Endothelial cell of umbilical vein (primary cell): ENCODE measurements around the gene TCF15. TPM values are rescaled to one million over a fixed set of nuclear protein-coding genes. Genes with fewer than 3 reads are reported as not detected.

Source experiments
- Bru-seq: library from RNA; stranded (reverse); fragments of 400-500 nt; gene quantifications from one replicate; lab custom pipeline; 2021; lab: Mats Ljungman, UMichigan
- BruChase-seq, 2 experiments: library from RNA; stranded (reverse); fragments of 400-500 nt; gene quantifications; one replicate each; lab custom pipeline; 2021; lab: Mats Ljungman, UMichigan
- BruUV-seq: library from RNA; stranded (reverse); fragments of 400-500 nt; replicated peaks from 2 replicates; lab custom pipeline; 2021; lab: Mats Ljungman, UMichigan
- CTCF ChIA-PET: fragments of 300-600, 350-600 bp; sonication (Branson Sonifier 250); formaldehyde crosslinking; loops from one replicate; lab custom pipeline; 2021; ENCODE audit warnings: antibody characterized with exemption, inconsistent platforms; lab: Charles Lee
- POLR2A ChIA-PET: fragments of 300-600, 350-600 bp; sonication (Branson Sonifier 250); formaldehyde crosslinking; loops from one replicate; lab custom pipeline; 2021; ENCODE audit warnings: antibody characterized with exemption, inconsistent platforms; lab: Charles Lee
- DNase-seq: peaks from one replicate; pipeline ENCODE4 v3.0.0-alpha.2; 2011; ENCODE audit warnings: low read depth, low spot score
- FAIRE-seq: peaks from 2 replicates; lab custom pipeline; 2011; peaks lifted over from hg19 to GRCh38; lab: Jason Lieb, UNC
- H2AFZ ChIP-seq: 2 replicates; pipeline ENCODE4 v1.6.0; 2012; ENCODE audit warnings: low read depth, low read length, control low read depth, inconsistent platforms
- H3K27ac ChIP-seq: 2 replicates; pipeline ENCODE4 v1.5.1; 2011; ENCODE audit warnings: low read depth, mild to moderate bottlenecking, control low read depth, low read length, moderate library complexity; ENCODE audit not compliant: insufficient read depth
- H3K27me3 ChIP-seq, 2 experiments: 2 replicates each; pipeline versions ENCODE4 v1.6.0 to v1.6.1; 2011; ENCODE audit warnings: low read length in 2 of 2, mixed read lengths in 1 of 2; ENCODE audit not compliant: control insufficient read depth in 2 of 2, insufficient read depth in 2 of 2
- H3K36me3 ChIP-seq, 2 experiments: 2 replicates in 1 of 2; 3 replicates in 1 of 2; pipeline ENCODE4 v1.5.1; 2011; ENCODE audit warnings: low read length in 2 of 2, mild to moderate bottlenecking in 1 of 2, moderate library complexity in 1 of 2; ENCODE audit not compliant: control insufficient read depth in 2 of 2, insufficient read depth in 2 of 2; ENCODE audit errors: extremely low read depth in 1 of 2
- H3K4me1 ChIP-seq: 3 replicates; pipeline ENCODE4 v1.5.1; 2011; ENCODE audit warnings: mild to moderate bottlenecking, low read length; ENCODE audit not compliant: control insufficient read depth, insufficient read depth; ENCODE audit errors: extremely low read depth
- H3K4me2 ChIP-seq: 2 replicates; pipeline ENCODE4 v1.6.1; 2011; ENCODE audit warnings: low read length, control low read depth, mixed read lengths; ENCODE audit not compliant: insufficient read depth
- H3K4me3 ChIP-seq, 3 experiments: fragments of 200-600 bp in 1 of 3; sonication (generic), shearing (Covaris generic) in 1 of 3; replicated peaks in 1 of 3; 2 replicates each; pipeline ENCODE4 v1.5.1; 2011 to 2016; ENCODE audit warnings: control low read depth in 3 of 3, low read length in 3 of 3, mild to moderate bottlenecking in 2 of 3, inconsistent platforms in 1 of 3, low read depth in 1 of 3, moderate library complexity in 1 of 3; ENCODE audit not compliant: insufficient read depth in 1 of 3
- H3K79me2 ChIP-seq: 2 replicates; pipeline ENCODE4 v1.6.0; 2012; ENCODE audit warnings: low read length, inconsistent platforms; ENCODE audit not compliant: control insufficient read depth, insufficient read depth
- H3K9ac ChIP-seq: replicated peaks from 2 replicates; pipeline ENCODE3; 2011; ENCODE audit warnings: low read length, control low read depth; ENCODE audit not compliant: insufficient read depth; ENCODE audit errors: extremely low read depth
- H3K9me1 ChIP-seq: replicated peaks from 3 replicates; pipeline ENCODE4 v1.6.0; 2011; ENCODE audit warnings: mild to moderate bottlenecking, low read length; ENCODE audit not compliant: control insufficient read depth, insufficient read depth; ENCODE audit errors: extremely low read depth
- H3K9me3 ChIP-seq: replicated peaks from 2 replicates; pipeline ENCODE4 v1.5.1; 2012; ENCODE audit warnings: low read length, inconsistent platforms; ENCODE audit not compliant: control insufficient read depth, insufficient read depth
- H4K20me1 ChIP-seq: replicated peaks from 2 replicates; pipeline ENCODE3; 2011; ENCODE audit warnings: mild to moderate bottlenecking, low read length; ENCODE audit not compliant: control insufficient read depth, insufficient read depth; ENCODE audit errors: extremely low read depth
- CTCF ChIP-seq, 2 donors: IDR thresholded peaks; 1 replicate in 1 of 2; 2 replicates in 1 of 2; pipeline ENCODE4 v1.5.1; 2011; ENCODE audit warnings: low read length in 2 of 2, mild to moderate bottlenecking in 2 of 2, moderate library complexity in 2 of 2, control low read depth in 1 of 2, inconsistent platforms in 1 of 2, low read depth in 1 of 2; ENCODE audit not compliant: insufficient read depth in 1 of 2; ENCODE audit errors: extremely low read depth in 1 of 2
- EZH2 ChIP-seq: IDR thresholded peaks from 2 replicates; pipeline ENCODE4 v1.6.1; 2012; ENCODE audit warnings: borderline replicate concordance, low read depth, mild to moderate bottlenecking, moderate library complexity, low read length, inconsistent platforms; ENCODE audit not compliant: severe bottlenecking
- FOS ChIP-seq: IDR thresholded peaks from 2 replicates; pipeline ENCODE4 v1.6.1; 2011; ENCODE audit warnings: mild to moderate bottlenecking, low read length, moderate library complexity, borderline replicate concordance; ENCODE audit not compliant: insufficient read depth
- GATA2 ChIP-seq: IDR thresholded peaks from 2 replicates; pipeline ENCODE4 v1.7.0; 2011; ENCODE audit warnings: low read depth, mild to moderate bottlenecking, moderate library complexity, mixed read lengths, low read length; ENCODE audit not compliant: insufficient read length, insufficient read depth
- JUN ChIP-seq: IDR thresholded peaks from 2 replicates; pipeline ENCODE4 v1.6.1; 2011; ENCODE audit warnings: borderline replicate concordance, low read depth; ENCODE audit not compliant: insufficient read length, insufficient read depth
- MYC ChIP-seq: IDR thresholded peaks from one replicate; pipeline ENCODE4 v1.6.1; 2011; ENCODE audit warnings: mild to moderate bottlenecking, low read depth, low read length
- POLR2A ChIP-seq: IDR thresholded peaks from 2 replicates; pipeline ENCODE4 v1.6.1; 2012; ENCODE audit warnings: low read depth, mild to moderate bottlenecking, control low read depth, low read length
- POLR2AphosphoS5 ChIP-seq: IDR thresholded peaks from 2 replicates; pipeline ENCODE4 v1.6.1; 2012; ENCODE audit warnings: low read depth, mild to moderate bottlenecking, control low read depth, low read length, moderate library complexity; ENCODE audit not compliant: insufficient read depth
- dilution Hi-C: fragments of 300-500 bp; cut with MboI; formaldehyde crosslinking; loops from one replicate; pipeline ENCODE4 v1.15.0; 2019; ENCODE audit warnings: low sequenced_read_pairs; ENCODE audit not compliant: extremely low pct_ligation_motif_present
- intact Hi-C: fragments of 100-400 bp; cut with micrococcal nuclease; formaldehyde crosslinking; loops from one replicate; pipeline ENCODE4 v1.10.0; 2022
- long read RNA-seq: library from polyadenylated mRNA; stranded (forward); transcript quantifications from one replicate; pipeline ENCODE4 v2.0.0, GENCODE V29; 2021
- polyA minus RNA-seq, 3 experiments: library from RNA; depleted of rRNA, polyadenylated mRNA; stranded (reverse); fragments of >200 nt; gene quantifications; 1 replicate in 1 of 3; 2 replicates in 2 of 3; pipeline ENCODE4 v1.2.3, GENCODE V29; 2011
- polyA plus RNA-seq, 4 experiments: library from polyadenylated mRNA; depleted of rRNA in 3 of 4; stranded (reverse) in 3 of 4; unstranded in 1 of 4; fragments of >200 nt; gene quantifications; 2 replicates each; pipeline versions ENCODE4 v1.2.1 to v1.2.3, GENCODE V29; 2011 to 2012; ENCODE audit warnings: missing spikeins in 1 of 4
- total RNA-seq: library from RNA; stranded (reverse); gene quantifications from 2 replicates; pipeline ENCODE4 v1.2.3, GENCODE V29; 2021
- TF ChIP-seq, protein P1 (sequence below): IDR thresholded peaks from 2 replicates; pipeline ENCODE4 v1.6.1; 2011; ENCODE audit not compliant: insufficient read depth, insufficient read length

Gene TCF15
- total RNA-seq (1.3 TPM in 1 of 2 replicates, not detected in the other), polyA plus RNA-seq (0.07 and 0.13 TPM in 2 replicates), polyA minus RNA-seq (not detected in 2 replicates), Bru-seq, nascent RNA (percentile 29 among the genes with signal in this experiment), BruChase-seq, experiment 1, labeled RNA remaining after a 6-hour chase (percentile 10 among the genes with signal in this experiment), BruChase-seq, experiment 2, labeled RNA remaining after a 2-hour chase (not detected)
- 0.09 and 0.11 TPM in 2 replicates for polyA plus RNA-seq (2011; cell fraction: cytosol; rRNA removed)
- 0.11 TPM in 1 of 2 replicates, not detected in the other for polyA plus RNA-seq (2011; cell fraction: nucleus; rRNA removed)
- polyA plus RNA-seq (2012) = 0.88 and 1.9 TPM in 2 replicates
- not detected for polyA minus RNA-seq (2011; cell fraction: cytosol; rRNA and poly(A)+ RNA removed)
- polyA minus RNA-seq (2011; cell fraction: nucleus; rRNA and poly(A)+ RNA removed) = not detected in 2 replicates
- long read RNA-seq, partial matches to known transcripts = 0 of 1 reads
- long read RNA-seq, other reads (novel, unspliced or antisense) = 0 of 1 reads

DNA sequence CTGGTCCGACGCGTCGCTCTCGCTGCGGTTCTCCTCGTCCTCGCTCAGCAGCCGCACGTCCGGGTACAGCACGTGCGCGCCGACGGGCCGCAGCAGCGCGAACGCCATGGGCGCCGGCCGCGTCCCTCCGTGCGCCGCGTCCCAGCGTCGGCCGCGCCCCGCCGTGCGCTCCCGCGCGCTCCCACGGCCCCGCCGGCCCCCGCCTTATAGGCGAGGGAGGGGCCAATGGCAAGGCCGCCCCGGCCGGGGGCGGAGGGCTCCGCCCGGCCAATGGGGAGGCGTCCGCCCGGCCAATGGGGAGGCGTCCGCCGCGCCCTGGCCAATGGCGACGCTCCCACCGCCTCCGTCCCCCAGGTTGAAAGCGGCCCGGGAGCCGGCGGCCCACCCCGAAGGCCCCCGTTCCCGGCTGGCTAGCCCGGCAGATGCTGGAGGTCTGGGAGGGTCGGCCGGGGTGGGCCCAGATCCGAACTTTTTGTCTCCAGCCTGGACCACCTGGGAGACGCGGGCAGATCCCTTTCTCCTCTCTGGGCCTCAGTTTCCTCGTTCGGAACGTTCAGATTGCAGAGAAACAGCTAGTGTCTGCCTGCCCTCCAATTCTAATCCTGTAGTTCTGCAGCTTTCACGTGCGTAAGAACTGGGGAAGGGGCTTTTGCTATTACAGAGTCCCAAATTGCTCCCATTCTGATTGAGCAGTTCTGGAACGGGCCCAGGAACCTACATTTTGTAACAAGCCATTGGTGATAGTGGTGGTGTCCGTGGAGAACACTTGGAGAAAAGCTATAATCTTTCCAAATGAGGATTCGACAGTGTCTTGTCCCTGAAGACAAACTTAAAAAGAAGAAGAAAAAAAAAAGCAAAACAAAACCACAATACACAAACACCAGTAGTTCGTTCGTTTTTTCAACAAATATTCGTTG is at the start of gene TCF15:
Gene TCF15 (minus strand): TSS at position 180 of the 917 bp plus-strand sequence. CDS start 72 bp downstream, at position 108.
- Histone ChIP-seq H3K4me1 (peaks cover 6% of the 10 kb centered on the region), H3K9me1 (no peaks in the 10 kb centered on the region), H2AFZ (peak within 1 kb of the TSS; percentile 63), H3K27me3 (peaks cover 37 to 50% of the 10 kb centered on the region in 2 experiments), H3K79me2 (no peaks in the 10 kb centered on the region), H3K36me3 (no peaks in the 10 kb centered on the region), H3K9me3 (no peaks in the 10 kb centered on the region), H3K4me2 (no peak within 1 kb of the TSS), H3K4me3 (no peak within 1 kb of the TSS), H4K20me1 (no peaks in the 10 kb centered on the region), H3K27ac (no peak within 1 kb of the TSS), H3K9ac (no peak within 1 kb of the TSS)
- no TSS peak for BruUV-seq
- peak; percentile 34 for DNase-seq
- FAIRE-seq = no peak
- TF ChIP-seq, protein P1, sequence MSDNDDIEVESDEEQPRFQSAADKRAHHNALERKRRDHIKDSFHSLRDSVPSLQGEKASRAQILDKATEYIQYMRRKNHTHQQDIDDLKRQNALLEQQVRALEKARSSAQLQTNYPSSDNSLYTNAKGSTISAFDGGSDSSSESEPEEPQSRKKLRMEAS = peak; percentile 17
- no peak for TF ChIP-seq CTCF (IDR thresholded peaks at IDR 0.05; ENCODE audit: extremely low read depth in 1 of 2, insufficient read depth in 1 of 2, low read depth in 1 of 2, low read length in 2 of 2)
- TF ChIP-seq FOS = no peak
- peak; percentile 77 for TF ChIP-seq EZH2
- no peak for TF ChIP-seq MYC
- TF ChIP-seq JUN = no peak
- no peak for TF ChIP-seq POLR2AphosphoS5
- TF ChIP-seq POLR2A = no peak
- no peak for TF ChIP-seq GATA2
- intact Hi-C loops (no loop called here), dilution Hi-C loops (no loop called here)
- POLR2A ChIA-PET = no interaction called here
- CTCF ChIA-PET = interaction anchor here (1.1 to 3.0 kb wide), 3 partner anchors 35 to 49 kb away, joined by 3 to 14 read pairs (median 4); no protein-coding TSS in a partner anchor
